NCI-H1105 treated with DMSO at 0.1 percent for 48 hours (cell line): ENCODE results near the gene KRTAP9-6.
"Not testable (repeated sequence)": the region's sequence is repeated elsewhere in the genome, so short reads cannot be mapped to it uniquely, and the experiment has no call there.

Source experiments
- DNase-seq: peaks from one replicate; lab custom pipeline; 2025; lab: John Stamatoyannopoulos, UW

Gene KRTAP9-6

GRCh38 chr17:41271858-41272257 is 6.7 kb downstream of the KRTAP9-6 start:
- no peak for DNase-seq

- DNase-seq = not testable (repeated sequence)
Measured at GRCh38 chr17:41275648-41276190, 10.5 kb downstream of the KRTAP9-6 start, which contains the start of gene KRTAP9-7. TSS of gene KRTAP9-7 (plus strand) at chr17:41275698. CDS start at chr17:41275698, 0 bp downstream.

DNA sequence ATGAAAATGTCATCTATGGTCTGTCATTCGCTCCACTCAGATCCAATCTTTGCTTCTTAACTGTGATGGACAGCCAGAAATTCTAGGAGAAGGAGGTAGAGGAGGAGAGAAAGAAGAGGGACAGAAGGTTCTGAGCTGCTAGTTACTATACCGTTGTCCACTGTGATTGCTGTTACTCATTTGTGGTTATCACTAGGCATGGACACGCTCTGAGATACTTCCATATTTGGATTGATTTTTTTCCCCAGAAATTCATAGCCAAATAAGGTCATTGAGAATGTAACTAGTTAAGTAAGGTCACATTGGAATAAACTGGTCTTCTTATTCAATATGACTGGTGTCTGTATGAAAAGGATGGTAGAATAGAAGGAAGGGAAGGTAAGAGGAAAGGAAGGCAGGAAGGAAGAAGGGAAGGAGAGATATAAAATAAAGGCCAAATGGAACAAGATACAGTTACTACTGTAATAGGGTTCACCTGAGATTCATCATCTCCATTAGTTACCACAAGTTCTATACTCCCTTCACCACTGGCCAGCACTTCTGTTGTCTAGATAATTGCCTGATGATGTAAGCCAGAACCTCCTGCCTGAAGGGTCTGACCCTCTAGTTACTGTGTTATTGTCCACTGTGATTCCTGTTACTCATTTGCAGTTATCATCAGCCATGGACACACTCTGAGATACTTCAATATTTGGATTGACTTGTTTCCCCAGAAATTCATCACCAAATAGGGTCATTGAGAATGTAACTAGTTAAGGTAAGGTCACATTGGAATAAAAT is 13.2 kb downstream of the KRTAP9-6 start:
- DNase-seq = no peak

GRCh38 chr17:41284043-41284442 is 18.9 kb downstream of the KRTAP9-6 start:
- DNase-seq = no peak

DNA sequence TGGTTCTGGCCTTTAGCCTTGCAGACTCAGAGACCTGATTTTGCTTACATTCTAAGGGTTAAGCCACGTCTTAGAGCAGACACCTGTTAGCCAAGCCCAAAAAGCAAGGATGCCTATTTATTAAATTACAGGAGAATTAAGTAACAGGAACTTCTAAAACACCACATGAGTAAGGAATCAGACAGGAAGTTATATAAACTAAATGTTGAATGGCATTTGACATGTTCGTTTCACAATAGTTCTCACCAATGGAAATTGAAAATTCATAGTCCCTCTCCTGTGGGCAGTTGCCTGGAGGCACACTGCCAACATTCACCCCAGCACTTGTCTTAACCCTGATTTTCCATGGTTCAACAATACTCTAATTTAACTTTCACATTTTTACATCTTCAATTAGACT is 19.4 kb downstream of the KRTAP9-6 start:
- no peak for DNase-seq

GRCh38 chr17:41287050-41287449 is 21.9 kb downstream of the KRTAP9-6 start:
- DNase-seq = no peak

GRCh38 chr17:41294016-41294415 is 28.8 kb downstream of the KRTAP9-6 start:
- DNase-seq = no peak

DNA sequence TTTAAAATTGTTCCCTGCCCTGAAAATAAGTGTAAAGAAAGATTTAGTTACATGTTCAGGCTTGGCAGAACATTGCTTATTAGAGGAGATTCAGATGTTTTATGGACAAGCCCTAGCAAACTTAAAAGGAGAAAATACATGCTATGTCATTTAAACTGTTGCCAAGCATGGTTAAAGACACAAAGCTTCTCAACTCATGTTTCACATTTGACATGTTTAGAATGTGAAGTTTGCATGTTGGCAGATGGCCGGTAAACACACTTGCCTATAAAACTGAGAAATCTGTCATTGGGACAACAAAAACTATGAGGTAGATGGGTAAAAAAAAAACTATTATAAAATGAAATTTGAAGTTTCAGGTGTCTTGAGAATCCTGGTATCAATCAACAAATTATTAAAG is 31.7 kb downstream of the KRTAP9-6 start:
- DNase-seq = no peak

DNA sequence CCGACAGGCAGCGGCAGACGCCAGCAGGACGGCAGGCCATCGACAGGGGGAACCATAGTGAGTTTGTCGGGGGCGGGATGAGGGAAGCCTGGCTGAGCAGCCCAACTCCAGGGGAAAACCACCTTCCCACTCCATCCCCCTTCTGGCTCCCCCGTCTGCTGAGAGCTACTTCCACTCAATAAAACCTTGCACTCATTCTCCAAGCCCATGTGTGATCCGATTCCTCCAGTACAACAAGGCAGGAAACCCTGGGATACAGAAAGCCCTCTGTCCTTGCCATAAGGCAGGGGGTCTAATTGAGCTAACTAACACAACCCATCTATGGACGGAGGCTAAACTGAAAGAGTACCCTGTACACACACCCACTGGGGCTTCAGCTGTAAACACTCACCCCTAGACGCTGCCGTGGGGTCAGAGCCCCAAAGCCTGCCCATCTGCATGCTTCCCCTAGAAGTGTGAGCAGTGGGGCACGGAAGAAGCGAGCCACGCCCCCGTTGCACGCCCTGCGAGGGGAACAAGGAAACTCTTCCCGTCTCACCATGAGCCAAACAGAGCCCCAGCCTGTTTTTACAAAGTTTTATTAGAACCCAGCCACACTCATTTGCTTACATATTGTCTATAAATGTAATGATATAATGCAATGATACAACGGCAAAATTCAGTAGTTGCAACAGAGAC is 33.4 kb downstream of the KRTAP9-6 start:
- DNase-seq = no peak

DNA sequence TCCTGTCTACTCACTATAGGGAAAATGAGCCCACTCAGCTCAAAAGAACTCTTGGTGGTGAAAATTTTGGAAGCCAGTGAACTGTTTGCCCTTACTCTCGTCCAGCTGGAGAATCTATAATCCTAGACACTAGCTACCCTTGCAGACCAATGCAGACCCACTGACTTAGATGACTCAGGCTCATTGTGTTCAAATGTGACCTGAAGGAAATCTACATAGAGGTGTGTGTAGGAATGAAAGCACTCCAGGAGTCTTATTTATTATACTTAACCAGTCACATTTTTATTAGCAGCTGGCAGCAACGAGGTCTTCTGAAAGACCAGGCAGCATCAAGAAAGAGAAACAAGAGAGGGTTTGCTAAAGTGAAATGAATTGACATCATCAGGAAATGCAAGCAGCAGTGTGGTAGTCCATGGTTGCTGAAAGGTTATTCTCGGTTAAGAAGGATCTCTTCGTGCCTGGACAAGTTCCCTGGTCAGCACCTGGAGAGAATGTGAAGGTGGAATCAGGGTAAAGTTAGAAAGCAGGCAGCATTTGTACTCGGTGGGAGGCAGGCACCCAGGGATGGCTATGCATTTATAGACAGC is 36.1 kb downstream of the KRTAP9-6 start:
- no peak for DNase-seq

- DNase-seq = no peak
Measured at GRCh38 chr17:41301916-41302901, 37.0 kb downstream of the KRTAP9-6 start, which contains the start of gene KRTAP29-1. TSS of gene KRTAP29-1 (minus strand) at chr17:41302851. CDS start at chr17:41302851, 0 bp downstream.

GRCh38 chr17:41302981-41303380 is 37.8 kb downstream of the KRTAP9-6 start:
- no peak for DNase-seq

GRCh38 chr17:41304091-41304490 is 38.9 kb downstream of the KRTAP9-6 start:
- DNase-seq = no peak

GRCh38 chr17:41307647-41308046 is 42.5 kb downstream of the KRTAP9-6 start:
- no peak for DNase-seq

GRCh38 chr17:41308251-41308917 is 43.2 kb downstream of the KRTAP9-6 start:
- peak; percentile 28 for DNase-seq

DNA sequence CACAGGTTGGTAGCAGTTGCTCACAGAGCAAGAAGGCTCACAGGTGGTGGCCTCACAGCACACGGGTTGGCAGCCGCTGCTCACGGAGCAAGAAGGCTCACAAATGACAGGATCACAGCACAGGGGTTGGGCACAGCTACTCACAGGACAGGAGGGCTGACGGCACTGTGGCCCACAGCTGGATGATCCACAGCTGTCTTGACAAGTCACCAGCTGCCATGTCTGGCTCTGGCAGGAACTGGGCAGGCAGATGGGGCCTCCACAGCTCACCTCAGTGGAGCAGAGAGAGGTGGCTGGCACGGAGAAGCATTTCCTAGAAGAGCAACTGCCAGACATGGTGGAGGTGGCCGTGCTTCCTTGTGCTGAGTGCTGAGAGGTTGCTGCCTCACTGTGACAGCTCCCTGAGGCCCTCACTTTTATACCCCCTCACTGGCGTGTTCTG is 43.8 kb downstream of the KRTAP9-6 start, which contains the start of gene KRTAP16-1:
Gene KRTAP16-1 (minus strand): TSS at position 392 of the 442 bp plus-strand sequence. CDS start 56 bp downstream, at position 336.
- no peak for DNase-seq

GRCh38 chr17:41311111-41311510 is 45.9 kb downstream of the KRTAP9-6 start:
- no peak for DNase-seq

DNA sequence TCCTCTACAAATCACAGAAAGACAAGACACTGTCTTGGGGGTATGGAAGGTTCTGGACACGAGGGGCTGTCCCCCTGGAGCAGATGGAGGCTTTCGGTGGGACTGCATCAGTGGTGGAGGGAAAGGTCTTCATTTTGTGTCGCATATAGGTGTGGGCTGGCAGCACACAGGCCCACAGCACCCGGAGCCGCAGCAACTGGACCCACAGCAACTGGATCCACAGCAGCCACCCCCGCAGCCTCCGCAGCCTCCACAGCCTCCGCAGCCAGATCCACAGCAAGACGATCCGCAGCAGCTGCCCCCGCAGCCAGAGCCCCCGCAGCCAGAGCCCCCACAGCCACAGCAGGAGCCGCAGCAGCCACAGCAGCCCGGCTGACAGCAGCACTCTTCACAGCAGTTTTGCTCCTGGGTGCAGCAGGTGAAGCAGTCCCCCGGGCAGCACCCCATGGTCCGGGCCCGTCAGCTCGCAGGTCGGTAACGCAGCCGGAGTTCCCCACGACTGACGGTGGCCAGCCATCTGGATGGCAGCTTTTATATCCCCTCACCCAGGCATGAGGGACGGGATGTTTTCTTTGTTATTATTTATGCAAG is 50.1 kb downstream of the KRTAP9-6 start, which contains the start of gene KRTAP17-1:
Gene KRTAP17-1 (minus strand): TSS at position 507 of the 591 bp plus-strand sequence. CDS start 60 bp downstream, at position 447.
- no peak for DNase-seq
